HG03558 (cell line): ENCODE measurements around the gene KCNK18.

Experiments
- ATAC-seq: cut with Tn5 transposase; IDR thresholded peaks from one replicate; pipeline ENCODE4 v1.9.1; 2021; ENCODE audit warnings: moderate number of reproducible peaks; ENCODE audit not compliant: unreplicated experiment; ENCODE audit errors: extremely low read depth

KCNK18 gene

GRCh38 chr10:117197189-117197588, at the start of gene KCNK18:
Gene KCNK18, plus strand, starts transcription at chr10:117197489. Its CDS starts 0 bp downstream, at chr10:117197489.
- ATAC-seq: no peak

- ATAC-seq: no peak
Observed at GRCh38 chr10:117148284-117148683, 49.0 kb upstream of the KCNK18 start.

DNA sequence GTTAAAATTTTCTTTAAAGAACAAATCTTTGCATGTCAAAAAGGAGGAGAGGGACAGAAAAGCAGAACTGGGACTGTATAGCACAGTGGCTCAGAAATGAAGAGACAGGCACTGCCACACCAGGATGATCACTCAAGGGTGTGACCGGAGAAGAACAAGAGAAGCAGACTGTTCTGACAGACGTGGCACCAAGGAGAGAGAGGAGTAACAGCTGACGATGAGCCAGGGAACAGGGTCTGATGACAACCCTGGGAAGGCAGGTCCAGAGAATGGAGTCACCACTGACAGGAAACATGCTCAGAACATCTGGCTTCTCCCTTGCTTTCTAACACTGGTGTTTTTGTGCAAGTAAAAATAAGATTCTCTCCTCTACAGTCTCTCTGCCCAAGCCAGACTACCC, 44.6 kb upstream of the KCNK18 start:
- no peak for ATAC-seq

DNA sequence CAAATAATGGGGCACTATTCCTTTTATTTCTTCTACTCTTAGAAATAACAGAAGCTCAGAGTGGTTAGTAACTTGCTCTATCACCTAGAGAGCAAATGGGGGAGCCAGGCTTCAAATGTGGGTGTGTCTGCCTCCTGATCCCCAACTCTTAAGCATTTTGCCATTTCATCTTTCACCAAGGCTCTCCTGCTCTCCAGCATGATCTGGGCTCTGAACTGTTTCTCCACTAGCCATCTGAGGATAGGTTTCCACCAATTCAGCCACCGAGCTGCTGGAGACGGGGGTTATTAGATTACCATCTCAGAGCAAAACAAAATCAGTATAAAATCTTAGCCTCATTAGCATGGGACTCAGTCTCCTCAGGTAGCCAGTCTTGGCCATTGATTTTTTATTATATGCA, 39.0 kb upstream of the KCNK18 start:
- no peak for ATAC-seq

GRCh38 chr10:117159390-117159789, 37.9 kb upstream of the KCNK18 start:
- ATAC-seq: no peak

DNA sequence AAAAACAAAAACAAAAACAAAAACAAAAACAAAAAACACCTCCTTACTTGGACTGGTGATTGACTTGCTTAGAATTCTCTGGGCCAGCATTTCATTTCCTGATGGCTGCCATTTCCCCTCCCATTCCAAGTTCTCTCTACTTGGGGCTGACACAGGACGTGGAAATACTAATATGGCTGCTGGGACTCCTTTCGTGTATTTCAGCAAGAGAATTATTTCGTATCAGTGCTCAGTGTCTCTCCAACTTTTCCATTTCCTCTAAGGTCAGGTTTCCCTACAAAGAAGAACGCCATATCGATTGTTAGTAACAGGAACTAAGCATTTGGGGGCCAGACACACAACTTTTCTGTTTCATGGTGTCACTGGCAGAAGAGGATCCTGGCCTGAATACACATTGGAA, 36.7 kb upstream of the KCNK18 start:
- no peak for ATAC-seq

DNA sequence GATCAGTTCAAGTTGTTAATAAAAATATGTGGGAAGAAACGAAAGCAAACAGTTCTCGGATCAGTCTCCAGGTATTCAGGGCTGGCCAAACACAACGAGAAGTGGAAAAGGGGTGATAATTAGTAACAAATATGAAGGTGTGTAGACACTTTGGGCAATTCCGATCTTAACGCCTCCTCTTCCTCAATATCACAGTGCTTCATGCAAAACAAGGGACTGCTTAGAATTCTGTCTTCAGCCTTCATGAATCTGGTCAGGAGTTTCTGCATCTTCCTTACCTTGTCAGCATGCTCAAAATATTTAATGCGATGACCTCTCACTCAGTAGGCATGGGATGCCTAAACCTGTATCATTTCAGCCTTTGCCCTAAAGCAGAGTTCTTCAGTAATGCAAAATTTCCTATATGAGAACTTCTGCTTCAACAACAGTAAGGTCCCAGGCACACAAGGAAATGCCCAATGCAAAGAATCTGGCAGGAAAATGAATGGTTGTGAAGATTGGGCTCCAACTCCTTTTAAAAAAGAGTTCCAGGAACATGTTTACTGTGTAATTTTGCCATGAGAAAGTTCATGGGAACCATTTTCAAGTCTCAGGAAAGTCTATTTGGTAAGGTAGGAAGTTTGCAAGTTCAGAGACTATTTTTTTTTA, 35.8 kb upstream of the KCNK18 start:
- no peak for ATAC-seq

GRCh38 chr10:117162093-117163060, 34.9 kb upstream of the KCNK18 start:
- ATAC-seq: no peak

GRCh38 chr10:117163061-117163953, 34.0 kb upstream of the KCNK18 start:
- ATAC-seq: no peak

DNA sequence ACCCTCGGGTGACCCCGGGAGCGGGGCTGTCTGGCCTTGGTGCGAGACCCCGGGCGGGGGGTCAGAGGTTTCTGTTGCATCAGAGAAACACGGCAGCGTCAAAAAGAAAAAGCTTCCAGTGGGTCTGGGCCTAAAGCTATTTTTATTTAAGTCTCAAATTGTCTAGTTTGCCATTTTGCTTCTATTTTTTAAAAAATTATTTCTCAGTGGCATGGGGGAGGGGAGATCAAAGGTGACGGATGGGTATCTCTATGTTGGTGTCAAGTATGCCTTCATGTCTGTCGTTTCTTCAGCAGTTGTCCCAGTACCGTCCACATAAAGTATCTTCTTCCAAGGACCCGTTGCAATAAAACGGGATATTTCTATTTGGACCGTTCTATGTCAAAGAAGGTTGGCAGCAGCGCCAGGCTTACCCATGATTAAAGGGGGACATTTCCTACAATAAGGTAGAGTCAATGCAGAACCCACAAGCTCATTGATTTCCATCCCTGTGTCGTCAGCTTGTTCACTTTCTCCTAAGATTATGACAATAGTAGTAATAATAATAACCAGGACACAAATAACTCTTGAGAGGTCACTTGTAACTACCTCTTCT, 33.2 kb upstream of the KCNK18 start:
- ATAC-seq: no peak

DNA sequence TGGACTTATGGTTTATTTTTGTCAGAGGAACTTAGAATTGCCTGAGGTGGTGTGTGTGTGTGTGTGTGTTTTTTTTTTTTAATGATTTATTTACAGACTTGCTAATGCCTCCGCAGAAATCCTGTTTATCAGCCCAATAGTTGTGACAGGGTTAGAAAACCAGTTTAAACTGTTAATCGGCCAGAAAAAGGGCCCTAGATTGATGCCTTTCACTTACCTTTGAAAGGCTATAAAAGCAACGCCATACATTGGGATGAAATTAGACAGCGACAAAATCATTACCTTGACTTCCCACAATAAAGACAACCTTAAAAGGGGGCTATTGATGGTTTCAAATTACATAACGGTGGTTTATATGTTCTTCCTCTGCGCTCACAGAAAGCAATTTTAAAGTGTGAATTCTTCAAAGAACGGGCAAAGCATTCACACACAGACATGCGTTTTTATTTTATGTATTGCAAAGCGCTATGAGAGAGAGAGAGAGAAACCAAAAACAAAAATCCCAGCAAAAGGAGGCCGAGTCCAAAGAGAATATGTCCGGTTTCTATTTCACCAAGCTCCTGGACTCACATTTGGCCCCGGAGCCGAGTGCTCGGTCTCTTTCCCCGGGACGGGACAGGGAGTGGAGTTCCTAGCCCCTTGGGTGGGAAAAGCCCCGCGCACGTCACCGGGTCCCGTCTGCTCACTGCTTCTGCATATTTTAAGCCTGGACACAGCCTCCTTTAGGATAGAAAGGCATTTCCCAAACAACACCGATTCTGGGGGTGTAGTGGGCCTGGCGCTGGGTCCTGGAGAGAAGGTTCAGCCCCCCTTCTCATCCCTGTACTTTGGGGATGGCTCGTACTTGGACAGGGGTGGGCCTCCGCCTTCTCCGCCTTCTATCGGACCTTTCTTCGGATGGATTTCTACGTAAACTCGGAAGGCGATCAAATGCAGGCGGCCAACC, 32.4 kb upstream of the KCNK18 start:
- ATAC-seq: no peak

GRCh38 chr10:117165538-117166417, 31.5 kb upstream of the KCNK18 start:
- ATAC-seq: no peak

DNA sequence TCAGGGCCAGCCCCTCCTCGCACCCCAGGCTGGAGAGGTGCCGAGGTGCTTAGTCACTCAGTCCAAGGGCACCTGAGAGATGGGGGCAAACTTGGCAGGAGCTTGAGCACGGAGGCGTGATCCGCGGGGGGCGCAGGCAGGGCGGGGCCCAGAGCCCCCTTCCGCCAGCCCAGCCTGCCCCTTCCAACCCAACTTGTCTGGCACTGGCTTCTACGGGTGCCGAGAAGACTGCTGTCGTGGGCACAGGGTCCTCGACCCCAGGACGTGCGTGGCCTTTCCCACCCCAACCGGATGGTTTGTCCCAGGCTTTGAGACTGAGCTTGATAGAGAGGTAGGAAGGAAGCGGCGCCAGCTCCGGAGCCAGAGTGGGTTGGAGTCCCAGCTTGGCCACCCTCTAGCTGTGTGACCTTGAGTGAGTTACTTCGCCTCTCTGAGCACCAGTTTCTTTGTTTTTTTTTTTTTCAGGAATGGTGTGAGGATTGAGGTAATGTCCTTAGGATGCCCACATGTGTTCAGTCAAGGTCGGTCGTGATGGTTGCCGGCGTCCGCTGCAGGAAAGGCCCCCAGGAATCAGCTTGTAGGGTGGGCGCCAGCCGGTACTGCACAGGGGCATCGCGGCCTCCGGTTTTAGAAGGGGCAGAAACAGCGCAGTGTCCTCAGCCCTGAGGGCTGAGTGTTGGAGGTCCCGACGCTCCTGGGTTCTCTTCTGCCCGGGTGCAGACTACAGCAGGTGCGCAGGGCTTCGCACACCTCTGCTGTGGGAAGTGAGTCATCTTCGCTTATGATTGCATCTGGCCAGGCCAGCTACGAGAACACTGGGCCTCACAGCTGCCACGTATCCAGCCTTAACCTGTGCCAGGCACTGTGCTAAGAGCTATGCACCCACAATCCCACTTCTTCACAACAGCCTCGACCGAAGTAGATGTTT, 30.6 kb upstream of the KCNK18 start:
- no peak for ATAC-seq

DNA sequence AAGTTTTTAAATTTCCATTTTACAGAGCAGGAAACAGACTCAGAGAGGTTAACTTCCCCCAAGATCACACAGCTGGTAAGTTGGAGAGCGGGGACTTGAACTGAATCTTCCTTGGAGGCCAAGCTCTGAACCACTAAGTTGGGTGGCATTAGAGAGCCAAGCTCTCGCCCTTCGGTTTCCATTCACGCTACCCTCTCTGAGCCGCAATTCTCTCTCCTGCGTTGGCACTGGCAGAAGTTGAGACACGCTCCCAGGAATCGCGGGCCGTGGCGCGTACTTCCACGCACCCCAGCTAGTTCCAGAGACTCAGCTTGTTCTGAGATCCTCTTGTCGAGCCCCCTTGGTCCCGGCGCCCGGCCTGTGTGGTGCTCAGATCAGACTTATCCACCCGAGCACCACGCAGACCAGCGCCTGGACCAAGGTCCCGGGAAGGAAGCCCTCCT, 29.9 kb upstream of the KCNK18 start:
- ATAC-seq: no peak

DNA sequence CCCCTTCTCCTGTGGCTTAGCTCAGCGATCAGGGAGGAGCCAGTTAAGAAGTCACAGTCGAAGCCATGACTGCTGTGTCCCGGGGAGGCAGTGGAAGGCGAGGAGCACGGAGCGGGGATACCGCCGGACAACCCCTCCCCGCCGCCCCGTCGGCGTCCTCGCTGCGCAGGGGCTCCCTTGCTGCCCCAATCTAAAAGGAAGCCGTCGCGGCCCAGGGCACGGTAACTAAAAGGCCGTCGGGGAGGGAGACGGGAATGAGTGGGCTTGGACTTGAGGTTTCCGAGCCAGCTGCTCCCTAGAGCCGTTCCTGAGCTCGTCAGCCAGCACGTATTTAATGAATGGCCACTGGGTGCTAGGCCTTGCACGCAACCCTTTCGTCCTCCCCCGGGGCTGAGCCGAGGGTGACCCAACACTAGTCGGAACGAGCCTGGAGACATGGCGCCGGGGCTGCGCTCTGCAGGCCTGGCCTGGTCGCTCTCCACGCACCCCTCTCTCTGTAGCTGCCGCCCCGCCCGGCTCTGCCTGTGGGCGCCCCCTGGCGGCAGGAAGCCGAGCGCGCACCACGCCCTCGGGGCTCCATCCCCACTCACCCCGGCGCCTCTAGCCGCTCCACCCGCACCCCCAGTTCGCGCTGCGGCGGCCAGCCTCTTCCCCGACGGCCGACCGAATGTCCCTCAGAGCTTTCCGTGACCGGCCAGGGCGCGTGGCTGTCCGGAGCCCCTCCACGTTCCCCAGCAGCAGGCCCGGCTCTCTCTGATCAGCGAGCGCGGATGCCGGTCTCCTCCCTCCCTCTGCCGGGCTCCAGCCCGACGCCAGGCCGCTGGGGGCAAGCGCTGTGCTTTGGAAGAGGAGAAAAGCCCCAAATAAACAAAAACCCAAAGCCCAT, 29.3 kb upstream of the KCNK18 start:
- ATAC-seq: peak; percentile 81

GRCh38 chr10:117168729-117169128, 28.6 kb upstream of the KCNK18 start:
- ATAC-seq: no peak
